MCF 10A (cell line): ENCODE data around the gene SRSF5. TPM values are rescaled to one million over a fixed set of nuclear protein-coding genes. Genes with fewer than 3 reads are reported as not detected.

Source experiments
- BruUV-seq: library from RNA; stranded (reverse); fragments of 400-500 nt; replicated peaks from 2 replicates; lab custom pipeline; 2021; lab: Mats Ljungman, UMichigan
- CTCF ChIA-PET: fragments of 300-600 bp; sonication (Branson Sonifier 250); formaldehyde crosslinking; extraction: SDS; loops from one replicate; lab custom pipeline; 2021; ENCODE audit warnings: antibody characterized with exemption, inconsistent platforms; lab: Yijun Ruan, JAX
- POLR2A ChIA-PET: fragments of 300-600, 350-650 bp; sonication (Branson Sonifier 250); formaldehyde crosslinking; extraction: SDS; loops from one replicate; lab custom pipeline; 2020; ENCODE audit warnings: antibody characterized with exemption, inconsistent platforms; lab: Yijun Ruan, JAX
- DNase-seq: peaks from one replicate; pipeline ENCODE4 v3.0.0-alpha.2; 2018; ENCODE audit not compliant: unreplicated experiment
- H3K27ac Mint-ChIP-seq: one replicate; pipeline ENCODE4 v1.8.0; 2022; ENCODE audit warnings: mild to moderate bottlenecking, low read depth, mixed read lengths; ENCODE audit not compliant: unreplicated experiment
- H3K27me3 Mint-ChIP-seq: one replicate; pipeline ENCODE4 v1.8.0; 2022; ENCODE audit warnings: mixed read lengths; ENCODE audit not compliant: insufficient read depth, unreplicated experiment
- H3K36me3 Mint-ChIP-seq: one replicate; pipeline ENCODE4 v1.8.0; 2022; ENCODE audit warnings: mild to moderate bottlenecking, moderate library complexity, mixed read lengths; ENCODE audit not compliant: insufficient read depth, unreplicated experiment
- H3K4me1 Mint-ChIP-seq: one replicate; pipeline ENCODE4 v1.8.0; 2022; ENCODE audit warnings: mixed read lengths; ENCODE audit not compliant: insufficient read depth, unreplicated experiment
- H3K4me3 Mint-ChIP-seq: one replicate; pipeline ENCODE4 v1.8.0; 2022; ENCODE audit warnings: mild to moderate bottlenecking, moderate library complexity, mixed read lengths; ENCODE audit not compliant: unreplicated experiment
- H3K9me3 Mint-ChIP-seq: one replicate; pipeline ENCODE4 v1.8.0; 2022; ENCODE audit warnings: mixed read lengths; ENCODE audit not compliant: unreplicated experiment
- intact Hi-C: fragments of 100-400 bp; cut with micrococcal nuclease; formaldehyde crosslinking; loops from 2 replicates; pipeline ENCODE4 v1.14.1; 2022
- total RNA-seq: library from RNA; stranded (reverse); gene quantifications from 2 replicates; pipeline ENCODE4 v1.2.3, GENCODE V29; 2022
- TF ChIP-seq, protein P1 (sequence below): fragments of 200-600 bp; IDR thresholded peaks from one replicate; pipeline ENCODE4 v1.8.0; 2022; ENCODE audit warnings: antibody characterized with exemption, mild to moderate bottlenecking; ENCODE audit not compliant: unreplicated experiment

SRSF5 gene
- total RNA-seq, 1 experiment from 2014 or later, result 281 TPM

DNA sequence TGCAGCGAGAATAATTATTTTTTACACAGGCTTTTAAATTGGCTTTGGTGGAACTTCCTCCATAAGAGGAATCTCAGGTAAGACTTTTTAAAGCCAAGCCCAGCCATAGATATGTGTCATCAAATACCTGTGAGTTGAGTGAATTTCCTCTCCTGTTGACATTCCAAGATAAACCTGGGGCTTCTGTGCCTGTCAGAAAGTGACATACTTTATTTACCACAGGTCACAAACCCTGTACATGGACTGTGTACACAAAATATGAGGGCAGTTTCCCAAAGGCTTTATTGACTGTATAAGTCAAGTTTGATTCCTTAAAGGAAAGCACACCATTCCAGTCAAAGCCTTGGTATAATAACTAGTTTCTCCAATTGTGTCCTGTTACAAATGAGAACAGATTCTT lies 25.9 kb upstream of the SRSF5 start:
- H3K27me3 Mint-ChIP-seq, result no peaks in the 10 kb centered on the region
- no peaks in the 10 kb centered on the region for H3K9me3 Mint-ChIP-seq
- ChIA-PET CTCF (interaction anchor here (1.0 kb wide), 1 partner anchor 14 kb away, joined by 3 read pairs; no protein-coding TSS in a partner anchor), POLR2A (interaction anchor here (1.0 kb wide), 1 partner anchor 84 kb away, joined by 3 read pairs; no protein-coding TSS in a partner anchor)
- TF ChIP-seq, protein P1, sequence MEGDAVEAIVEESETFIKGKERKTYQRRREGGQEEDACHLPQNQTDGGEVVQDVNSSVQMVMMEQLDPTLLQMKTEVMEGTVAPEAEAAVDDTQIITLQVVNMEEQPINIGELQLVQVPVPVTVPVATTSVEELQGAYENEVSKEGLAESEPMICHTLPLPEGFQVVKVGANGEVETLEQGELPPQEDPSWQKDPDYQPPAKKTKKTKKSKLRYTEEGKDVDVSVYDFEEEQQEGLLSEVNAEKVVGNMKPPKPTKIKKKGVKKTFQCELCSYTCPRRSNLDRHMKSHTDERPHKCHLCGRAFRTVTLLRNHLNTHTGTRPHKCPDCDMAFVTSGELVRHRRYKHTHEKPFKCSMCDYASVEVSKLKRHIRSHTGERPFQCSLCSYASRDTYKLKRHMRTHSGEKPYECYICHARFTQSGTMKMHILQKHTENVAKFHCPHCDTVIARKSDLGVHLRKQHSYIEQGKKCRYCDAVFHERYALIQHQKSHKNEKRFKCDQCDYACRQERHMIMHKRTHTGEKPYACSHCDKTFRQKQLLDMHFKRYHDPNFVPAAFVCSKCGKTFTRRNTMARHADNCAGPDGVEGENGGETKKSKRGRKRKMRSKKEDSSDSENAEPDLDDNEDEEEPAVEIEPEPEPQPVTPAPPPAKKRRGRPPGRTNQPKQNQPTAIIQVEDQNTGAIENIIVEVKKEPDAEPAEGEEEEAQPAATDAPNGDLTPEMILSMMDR, result no peak
- H3K36me3 Mint-ChIP-seq, result no peaks in the 10 kb centered on the region
- H3K4me1 Mint-ChIP-seq, result no peaks in the 10 kb centered on the region
- BruUV-seq, result no TSS peak
- H3K27ac Mint-ChIP-seq, result no peak overlapping the region
- intact Hi-C loops, result no loop called here
- DNase-seq, result no peak
- H3K4me3 Mint-ChIP-seq, result no peak overlapping the region

DNA sequence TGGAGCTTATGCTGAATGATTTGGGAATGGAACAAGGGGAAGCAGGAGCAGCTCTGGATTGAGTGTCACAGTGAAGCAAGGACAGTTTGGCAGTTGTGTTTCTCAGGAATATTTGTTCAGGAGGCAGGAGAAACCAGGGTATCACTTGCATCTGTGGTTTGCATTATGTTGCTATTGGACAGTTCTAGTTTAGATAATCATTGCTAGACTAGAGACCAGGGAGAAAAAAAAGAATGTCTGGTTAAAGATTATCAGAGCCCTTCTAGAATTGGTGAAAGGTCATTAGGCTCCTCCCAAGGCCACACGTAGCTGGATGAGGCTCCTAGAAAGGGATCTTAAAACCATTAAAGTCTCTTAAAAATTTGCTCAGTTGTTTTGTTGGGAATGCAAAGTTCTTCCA lies 17.0 kb upstream of the SRSF5 start:
- Mint-ChIP-seq H3K27ac (no peak overlapping the region), H3K4me3 (no peak overlapping the region), H3K27me3 (no peaks in the 10 kb centered on the region), H3K4me1 (no peaks in the 10 kb centered on the region), H3K9me3 (no peaks in the 10 kb centered on the region), H3K36me3 (no peaks in the 10 kb centered on the region)
- intact Hi-C loops, result no loop called here
- no TSS peak for BruUV-seq
- TF ChIP-seq, protein P1, result no peak
- DNase-seq, result no peak
- ChIA-PET CTCF (interaction anchor here (0.6 kb wide), 1 partner anchor 10 kb away, joined by 3 read pairs; no protein-coding TSS in a partner anchor), POLR2A (interaction anchor here (1.6 kb wide), 1 partner anchor 17 kb away, joined by 4 read pairs; the partner anchor contains the start of gene SRSF5)

DNA sequence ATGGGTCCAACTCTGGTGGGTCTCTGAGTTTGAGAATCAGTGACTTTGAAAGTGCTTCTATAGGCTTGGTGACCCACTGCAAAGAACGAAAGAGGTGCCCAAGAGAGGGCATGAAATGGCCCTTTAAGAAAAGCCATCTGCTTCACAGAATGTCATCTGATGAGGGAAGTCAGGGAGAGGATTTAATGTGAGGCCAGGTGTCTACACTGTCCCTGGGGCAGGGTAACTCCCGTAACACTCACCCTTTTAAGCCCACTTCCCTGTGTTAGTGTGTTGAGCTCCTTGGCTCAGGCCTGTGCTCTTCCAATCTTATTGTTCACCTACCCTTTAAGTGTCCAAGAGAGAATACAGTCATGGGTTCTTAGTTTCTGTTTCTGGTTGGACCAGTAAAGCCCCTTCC lies 16.4 kb upstream of the SRSF5 start:
- Mint-ChIP-seq H3K36me3 (no peaks in the 10 kb centered on the region), H3K27me3 (no peaks in the 10 kb centered on the region), H3K4me1 (no peaks in the 10 kb centered on the region), H3K9me3 (no peaks in the 10 kb centered on the region), H3K27ac (no peak overlapping the region), H3K4me3 (no peak overlapping the region)
- TF ChIP-seq, protein P1, result no peak
- ChIA-PET POLR2A (interaction anchor here (1.6 kb wide), 1 partner anchor 16 kb away, joined by 4 read pairs; the partner anchor contains the start of gene SRSF5), CTCF (interaction anchor here (0.6 kb wide), 1 partner anchor 10 kb away, joined by 3 read pairs; no protein-coding TSS in a partner anchor)
- no TSS peak for BruUV-seq
- DNase-seq, result no peak
- intact Hi-C loops, result no loop called here

DNA sequence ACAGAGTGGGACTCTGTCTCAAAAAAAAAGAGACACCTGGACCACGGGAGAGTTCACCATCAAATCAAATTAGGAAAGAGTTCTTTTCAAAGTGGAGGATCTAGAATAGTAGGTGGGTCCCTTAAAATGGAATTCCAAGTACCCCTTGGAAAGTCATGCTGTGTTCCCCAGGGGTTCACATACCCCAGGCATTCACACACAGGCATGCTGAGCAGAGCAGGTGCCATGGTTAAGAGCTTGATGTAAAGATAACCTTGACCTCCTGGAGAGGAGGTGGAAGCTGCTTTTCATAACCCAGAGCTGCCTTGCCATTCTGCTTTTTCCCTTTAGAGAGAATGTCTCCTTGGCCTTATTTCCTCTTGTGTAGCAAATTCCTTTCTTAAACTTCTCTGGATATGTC lies 14.2 kb upstream of the SRSF5 start:
- H3K9me3 Mint-ChIP-seq, result no peaks in the 10 kb centered on the region
- no peaks in the 10 kb centered on the region for H3K4me1 Mint-ChIP-seq
- intact Hi-C loops, result no loop called here
- no TSS peak for BruUV-seq
- H3K4me3 Mint-ChIP-seq, result no peak overlapping the region
- no peak overlapping the region for H3K27ac Mint-ChIP-seq
- no peaks in the 10 kb centered on the region for H3K27me3 Mint-ChIP-seq
- CTCF ChIA-PET, result interaction anchor here (0.6 to 0.9 kb wide), 2 partner anchors 14 to 168 kb away, joined by 3 read pairs; no protein-coding TSS in a partner anchor
- no peaks in the 10 kb centered on the region for H3K36me3 Mint-ChIP-seq
- no peak for DNase-seq
- TF ChIP-seq, protein P1, result no peak
- POLR2A ChIA-PET, result no interaction called here
